ENCODE data around the gene HNRNPL. TPM values are rescaled to one million over a fixed set of nuclear protein-coding genes. Genes with fewer than 3 reads are reported as not detected.
"Not testable (repeated sequence)": the region's sequence is repeated elsewhere in the genome, so short reads cannot be mapped to it uniquely, and the experiment has no call there.

The HNRNPL gene
- total and polyA plus RNA-seq, 9 donors, result 195 to 355 (median 281) TPM

GRCh38 chr19:38792250-38793111 is 57.3 kb downstream of the HNRNPL start:
- H3K27me3 ChIP-seq (ENCODE audit: control insufficient read depth, insufficient read depth, low read length), result no peaks in the 10 kb centered on the region
- WGBS (ENCODE audit: insufficient coverage), result 5% methylated on average over 41 of the region's 71 CpGs
- peak; percentile 47 for DNase-seq
- H3K4me3 ChIP-seq (ENCODE audit: low read length), result peak overlapping the region; percentile 25
- peaks cover 12% of the 10 kb centered on the region for H3K4me1 ChIP-seq (ENCODE audit: control insufficient read depth, insufficient read depth, low read length)
- H3K27ac ChIP-seq (ENCODE audit: low read length), result peak overlapping the region; percentile 45
- no peaks in the 10 kb centered on the region for H3K36me3 ChIP-seq (ENCODE audit: control insufficient read depth, insufficient read depth, low read length)
- H3K9me3 ChIP-seq (replicated peaks; ENCODE audit: control insufficient read depth, low read depth, low read length), result no peaks in the 10 kb centered on the region

DNA sequence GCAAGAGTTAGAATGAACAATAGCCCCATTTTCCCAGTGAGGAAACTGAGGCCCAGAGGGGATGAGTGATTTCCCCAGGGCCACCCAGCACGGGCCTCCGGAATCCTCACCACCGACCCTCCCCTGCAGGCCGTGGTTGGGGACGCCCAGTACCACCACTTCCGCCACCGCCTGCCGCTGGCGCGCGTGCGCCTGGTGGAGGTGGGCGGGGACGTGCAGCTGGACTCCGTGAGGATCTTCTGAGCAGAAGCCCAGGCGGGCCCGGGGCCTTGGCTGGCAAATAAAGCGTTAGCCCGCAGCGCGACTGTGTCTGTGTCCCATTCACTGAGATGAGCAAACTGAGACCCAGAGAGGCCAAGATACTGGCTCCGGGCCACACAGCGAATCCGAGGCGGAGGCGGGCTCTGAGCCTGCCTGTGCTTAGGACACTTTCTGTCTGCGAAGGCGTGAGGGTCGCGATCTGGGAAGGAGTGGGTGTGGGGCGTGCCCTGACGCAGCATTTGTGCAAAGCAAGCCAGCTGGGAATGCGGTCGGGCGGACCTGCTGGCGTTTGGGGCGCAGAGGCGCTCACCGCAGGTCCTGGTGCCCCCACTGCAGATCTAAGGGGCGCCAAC is 58.2 kb downstream of the HNRNPL start:
- not testable (repeated sequence) for H3K27ac ChIP-seq (ENCODE audit: low read length); H3K4me3 ChIP-seq (ENCODE audit: low read length); DNase-seq; H3K27me3 ChIP-seq (ENCODE audit: control insufficient read depth, insufficient read depth, low read length); H3K9me3 ChIP-seq (replicated peaks; ENCODE audit: control insufficient read depth, low read depth, low read length); H3K36me3 ChIP-seq (ENCODE audit: control insufficient read depth, insufficient read depth, low read length)
- WGBS (ENCODE audit: insufficient coverage), result no CpG with 5 or more reads among the region's 40 CpGs
- H3K4me1 ChIP-seq (ENCODE audit: control insufficient read depth, insufficient read depth, low read length), result peaks cover 12% of the 10 kb centered on the region

- H3K4me1 ChIP-seq (ENCODE audit: control insufficient read depth, insufficient read depth, low read length), result peaks cover 12% of the 10 kb centered on the region
- DNase-seq; H3K4me3 ChIP-seq (ENCODE audit: low read length); H3K27ac ChIP-seq (ENCODE audit: low read length); H3K36me3 ChIP-seq (ENCODE audit: control insufficient read depth, insufficient read depth, low read length); H3K27me3 ChIP-seq (ENCODE audit: control insufficient read depth, insufficient read depth, low read length); H3K9me3 ChIP-seq (replicated peaks; ENCODE audit: control insufficient read depth, low read depth, low read length): not testable (repeated sequence)
- WGBS (ENCODE audit: insufficient coverage), result no CpG with 5 or more reads among the region's 49 CpGs
Observed at GRCh38 chr19:38790507-38791403, 59.0 kb downstream of the HNRNPL start.

- Histone ChIP-seq H3K27ac (ENCODE audit: low read length) (no peak within 1 kb of the TSS), H3K4me3 (ENCODE audit: low read length) (no peak within 1 kb of the TSS), H3K4me1 (ENCODE audit: control insufficient read depth, insufficient read depth, low read length) (peaks cover 12% of the 10 kb centered on the region), H3K27me3 (ENCODE audit: control insufficient read depth, insufficient read depth, low read length) (no peaks in the 10 kb centered on the region), H3K9me3 (replicated peaks; ENCODE audit: control insufficient read depth, low read depth, low read length) (no peaks in the 10 kb centered on the region), H3K36me3 (ENCODE audit: control insufficient read depth, insufficient read depth, low read length) (no peaks in the 10 kb centered on the region)
- no peak for DNase-seq
- 46% methylated on average over 8 of the region's 17 CpGs for WGBS (ENCODE audit: insufficient coverage)
Observed at GRCh38 chr19:38788478-38789243, 61.1 kb downstream of the HNRNPL start, which contains the start of gene LGALS7B. TSS of gene LGALS7B (plus strand) at chr19:38789200. CDS start at chr19:38789227, 27 bp downstream.

DNA sequence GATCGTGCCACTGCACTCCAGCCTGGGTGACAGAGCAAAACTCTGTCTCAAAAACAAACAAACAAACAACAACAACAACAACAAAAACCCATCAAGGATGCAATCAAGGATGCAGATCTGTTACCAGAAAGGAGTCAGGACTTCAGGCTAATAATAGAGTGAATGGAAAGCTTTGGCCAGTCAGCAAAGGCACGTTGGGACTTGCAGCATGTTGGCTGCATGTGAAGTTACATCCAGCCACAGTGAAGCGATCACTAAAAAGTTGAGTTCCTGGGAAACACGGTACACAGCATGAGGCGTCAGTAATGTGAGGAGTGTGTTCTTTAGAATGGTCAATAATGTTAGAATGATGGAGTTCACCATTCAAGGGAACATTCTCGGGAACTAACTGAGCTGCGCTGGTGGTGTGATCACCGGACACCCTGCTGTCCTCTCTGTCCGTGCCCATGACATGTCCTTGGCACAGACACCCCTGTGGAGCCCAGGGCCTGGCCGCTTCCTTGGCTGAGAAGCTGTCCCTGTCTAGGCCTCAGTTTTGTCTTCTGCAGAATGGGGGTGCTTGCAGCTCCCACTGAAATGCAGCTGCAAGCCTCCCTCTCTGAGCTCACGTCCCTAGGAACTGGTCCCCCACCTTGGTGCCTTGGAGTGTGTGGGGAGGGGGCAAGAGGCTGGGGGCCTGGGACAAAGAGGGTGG is 63.1 kb downstream of the HNRNPL start:
- Histone ChIP-seq H3K9me3 (replicated peaks; ENCODE audit: control insufficient read depth, low read depth, low read length) (no peaks in the 10 kb centered on the region), H3K27me3 (ENCODE audit: control insufficient read depth, insufficient read depth, low read length) (peaks cover 4% of the 10 kb centered on the region), H3K4me1 (ENCODE audit: control insufficient read depth, insufficient read depth, low read length) (peaks cover 4% of the 10 kb centered on the region), H3K27ac (ENCODE audit: low read length) (no peak overlapping the region), H3K36me3 (ENCODE audit: control insufficient read depth, insufficient read depth, low read length) (no peaks in the 10 kb centered on the region), H3K4me3 (ENCODE audit: low read length) (no peak overlapping the region)
- no peak for DNase-seq
- 70% methylated on average over 9 of the region's 11 CpGs for WGBS (ENCODE audit: insufficient coverage)

Other genes starting within 250 kb of the HNRNPL start
- 0.89 TPM for gene MAP4K1, start 232.0 kb downstream of the HNRNPL start, total RNA-seq
- 10 to 100 TPM in 3 of 8 donors, 1 to 10 TPM in 5; 2.8 to 17.8 (median 7.3) TPM for gene MAP4K1, start 232.0 kb downstream of the HNRNPL start, polyA plus RNA-seq (ENCODE audit: insufficient read depth in 1 of 8, insufficient read length in 8 of 8, low replicate concordance in 1 of 8)
- gene EIF3K, start 230.8 kb downstream of the HNRNPL start, total RNA-seq, result 334 TPM
- 100 to 1,000 TPM; 345 to 430 (median 386) TPM for gene EIF3K, start 230.8 kb downstream of the HNRNPL start, polyA plus RNA-seq (ENCODE audit: insufficient read depth in 1 of 8, insufficient read length in 8 of 8, low replicate concordance in 1 of 8)
- 68.8 TPM for gene ACTN4, start 202.3 kb downstream of the HNRNPL start, total RNA-seq
- 100 to 1,000 TPM; 163 to 281 (median 224) TPM for gene ACTN4, start 202.3 kb downstream of the HNRNPL start, polyA plus RNA-seq (ENCODE audit: insufficient read depth in 1 of 8, insufficient read length in 8 of 8, low replicate concordance in 1 of 8)
- 0.62 TPM for gene CAPN12, start 105.5 kb downstream of the HNRNPL start, total RNA-seq
- gene CAPN12, start 105.5 kb downstream of the HNRNPL start, polyA plus RNA-seq (ENCODE audit: insufficient read depth in 1 of 8, insufficient read length in 8 of 8, low replicate concordance in 1 of 8), result 1 to 10 TPM in 6 of 8 donors, under 1 TPM in 2; 0.23 to 2.1 (median 1.2) TPM
- 0.22 TPM for gene LGALS7, start 76.5 kb downstream of the HNRNPL start, total RNA-seq
- 1 to 10 TPM in 2 of 8 donors, under 1 TPM in 3, not detected in 3; 0.35 to 1.1 (median 0.93) TPM for gene LGALS7, start 76.5 kb downstream of the HNRNPL start, polyA plus RNA-seq (ENCODE audit: insufficient read depth in 1 of 8, insufficient read length in 8 of 8, low replicate concordance in 1 of 8)
- gene LGALS7B, start 60.8 kb downstream of the HNRNPL start, total RNA-seq, result 2.3 TPM
- 10 to 100 TPM in 1 of 8 donors, 1 to 10 TPM in 3, under 1 TPM in 3, not detected in 1; 0.45 to 44.5 (median 1.1) TPM for gene LGALS7B, start 60.8 kb downstream of the HNRNPL start, polyA plus RNA-seq (ENCODE audit: insufficient read depth in 1 of 8, insufficient read length in 8 of 8, low replicate concordance in 1 of 8)
- 0.89 TPM for gene LGALS4, start 37.0 kb downstream of the HNRNPL start, total RNA-seq
- 10 to 100 TPM in 2 of 8 donors, 1 to 10 TPM in 3, under 1 TPM in 3; 0.67 to 45.5 (median 1.5) TPM for gene LGALS4, start 37.0 kb downstream of the HNRNPL start, polyA plus RNA-seq (ENCODE audit: insufficient read depth in 1 of 8, insufficient read length in 8 of 8, low replicate concordance in 1 of 8)
- gene ECH1, start 18.2 kb downstream of the HNRNPL start, total RNA-seq, result 34.1 TPM
- gene ECH1, start 18.2 kb downstream of the HNRNPL start, polyA plus RNA-seq (ENCODE audit: insufficient read depth in 1 of 8, insufficient read length in 8 of 8, low replicate concordance in 1 of 8), result 100 to 1,000 TPM; 125 to 180 (median 152) TPM
- gene RINL, start 28.3 kb upstream of the HNRNPL start, total RNA-seq, result 10.7 TPM
- gene RINL, start 28.3 kb upstream of the HNRNPL start, polyA plus RNA-seq (ENCODE audit: insufficient read depth in 1 of 8, insufficient read length in 8 of 8, low replicate concordance in 1 of 8), result 10 to 100 TPM in 7 of 8 donors, 1 to 10 TPM in 1; 9.3 to 14.4 (median 11.8) TPM
- 100 TPM for gene SIRT2, start 49.6 kb upstream of the HNRNPL start, total RNA-seq
- gene SIRT2, start 49.6 kb upstream of the HNRNPL start, polyA plus RNA-seq (ENCODE audit: insufficient read depth in 1 of 8, insufficient read length in 8 of 8, low replicate concordance in 1 of 8), result 100 to 1,000 TPM in 6 of 8 donors, 10 to 100 TPM in 2; 92.7 to 129 (median 109) TPM
- gene NFKBIB, start 50.0 kb upstream of the HNRNPL start, total RNA-seq, result 8.3 TPM
- 10 to 100 TPM in 6 of 8 donors, 1 to 10 TPM in 2; 9.8 to 11.6 (median 11.2) TPM for gene NFKBIB, start 50.0 kb upstream of the HNRNPL start, polyA plus RNA-seq (ENCODE audit: insufficient read depth in 1 of 8, insufficient read length in 8 of 8, low replicate concordance in 1 of 8)
- 2.5 TPM for gene CCER2, start 62.2 kb upstream of the HNRNPL start, total RNA-seq
- gene CCER2, start 62.2 kb upstream of the HNRNPL start, polyA plus RNA-seq (ENCODE audit: insufficient read depth in 1 of 8, insufficient read length in 8 of 8, low replicate concordance in 1 of 8), result 1 to 10 TPM; 4.4 to 9.2 (median 6.8) TPM
- 18.0 TPM for gene SARS2, start 80.8 kb upstream of the HNRNPL start, total RNA-seq
- 10 to 100 TPM; 20.3 to 36.7 (median 26.9) TPM for gene SARS2, start 80.8 kb upstream of the HNRNPL start, polyA plus RNA-seq (ENCODE audit: insufficient read depth in 1 of 8, insufficient read length in 8 of 8, low replicate concordance in 1 of 8)
- 19.6 TPM for gene MRPS12, start 81.0 kb upstream of the HNRNPL start, total RNA-seq
- gene MRPS12, start 81.0 kb upstream of the HNRNPL start, polyA plus RNA-seq (ENCODE audit: insufficient read depth in 1 of 8, insufficient read length in 8 of 8, low replicate concordance in 1 of 8), result 10 to 100 TPM; 19.6 to 22.7 (median 20.8) TPM
- gene FBXO17, start 125.8 kb upstream of the HNRNPL start, total RNA-seq, result 30.7 TPM
- gene FBXO17, start 125.8 kb upstream of the HNRNPL start, polyA plus RNA-seq (ENCODE audit: insufficient read depth in 1 of 8, insufficient read length in 8 of 8, low replicate concordance in 1 of 8), result 10 to 100 TPM; 25.0 to 36.7 (median 28.8) TPM
- gene FBXO27, start 182.6 kb upstream of the HNRNPL start, total RNA-seq, result 1.4 TPM
- 1 to 10 TPM; 1.5 to 5.5 (median 3.3) TPM for gene FBXO27, start 182.6 kb upstream of the HNRNPL start, polyA plus RNA-seq (ENCODE audit: insufficient read depth in 1 of 8, insufficient read length in 8 of 8, low replicate concordance in 1 of 8)
- gene ACP7, start 234.4 kb upstream of the HNRNPL start, total RNA-seq, result 0.09 TPM
- under 1 TPM in 7 of 8 donors, not detected in 1; 0.05 to 0.28 (median 0.11) TPM for gene ACP7, start 234.4 kb upstream of the HNRNPL start, polyA plus RNA-seq (ENCODE audit: insufficient read depth in 1 of 8, insufficient read length in 8 of 8, low replicate concordance in 1 of 8)

All from muscle of leg (tissue), 11 donors.